ENCODE data around the gene USP40. TPM values are rescaled to one million over a fixed set of nuclear protein-coding genes. Genes with fewer than 3 reads are reported as not detected.

USP40 gene
- total and polyA plus RNA-seq, 2 experiments from 2014 or later, result 14.0 to 21.7 TPM

GRCh38 chr2:233447506-233448219 lies 118.9 kb downstream of the USP40 start:
- Histone ChIP-seq H3K27me3 (no peaks in the 10 kb centered on the region), H3K36me3 (peaks cover 15% of the 10 kb centered on the region), H3K4me3 (no peak overlapping the region), H3K9me3 (ENCODE audit: low read depth) (no peaks in the 10 kb centered on the region), H3K27ac (no peak overlapping the region), H3K4me1 (ENCODE audit: low read depth) (no peaks in the 10 kb centered on the region)
- DNase-seq (ENCODE audit: low read depth in 1 of 2, low spot score in 1 of 2), result no peak
- no peak for TF ChIP-seq CTCF (IDR thresholded peaks at IDR 0.05; ENCODE audit: low read depth, low read length)

DNA sequence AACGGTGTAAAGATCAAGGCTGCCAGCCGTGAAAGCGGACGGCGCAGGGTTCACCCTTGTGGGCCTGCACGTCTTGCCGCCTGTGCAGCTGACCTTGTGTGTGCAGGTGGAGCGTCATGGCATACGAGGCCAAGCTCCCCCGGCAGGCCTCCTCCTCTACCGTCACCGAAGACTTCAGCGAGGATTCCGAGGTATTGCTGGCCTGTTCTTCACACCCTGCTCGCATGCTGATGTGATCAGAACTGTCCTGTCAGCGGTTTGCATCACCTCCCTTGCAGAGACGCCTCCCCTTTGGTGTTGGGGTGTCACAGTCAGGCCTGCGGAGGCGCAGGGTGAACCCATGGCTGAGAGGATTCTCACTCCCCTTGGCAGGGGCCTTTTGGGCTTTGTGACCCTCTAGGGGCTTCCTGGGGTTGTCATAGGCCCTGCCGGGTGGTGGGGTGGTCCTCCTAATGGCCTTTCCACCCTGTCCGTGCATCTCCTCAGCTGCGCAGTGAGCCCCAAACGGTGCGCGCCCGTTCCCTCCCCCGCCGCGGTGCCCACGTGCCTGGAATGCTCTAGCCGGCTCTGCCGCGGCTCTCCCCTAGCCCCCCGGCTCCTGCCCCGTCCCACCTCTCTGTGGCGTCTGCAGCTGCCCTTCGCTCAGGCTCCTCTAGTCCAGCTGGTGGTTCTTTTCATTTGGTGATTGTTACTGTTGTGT lies 119.8 kb downstream of the USP40 start:
- Histone ChIP-seq H3K27ac (no peak overlapping the region), H3K36me3 (peaks cover 12% of the 10 kb centered on the region), H3K4me3 (no peak overlapping the region)

GRCh38 chr2:233446121-233446520 lies 120.5 kb downstream of the USP40 start:
- Histone ChIP-seq H3K4me3 (no peak overlapping the region), H3K9me3 (ENCODE audit: low read depth) (no peaks in the 10 kb centered on the region), H3K27me3 (no peaks in the 10 kb centered on the region), H3K4me1 (ENCODE audit: low read depth) (no peaks in the 10 kb centered on the region), H3K36me3 (peaks cover 12% of the 10 kb centered on the region), H3K27ac (no peak overlapping the region)
- no peak for TF ChIP-seq CTCF (IDR thresholded peaks at IDR 0.05; ENCODE audit: low read depth, low read length)
- DNase-seq (ENCODE audit: low read depth in 1 of 2, low spot score in 1 of 2), result no peak

More for the DNA sequence above, 119.8 kb downstream of the USP40 start:
- H3K4me1 ChIP-seq (ENCODE audit: low read depth), result no peaks in the 10 kb centered on the region
- no peaks in the 10 kb centered on the region for H3K27me3 ChIP-seq
- DNase-seq (ENCODE audit: low read depth in 1 of 2, low spot score in 1 of 2), result no peak
- no peak for TF ChIP-seq CTCF (IDR thresholded peaks at IDR 0.05; ENCODE audit: low read depth, low read length)
- no peaks in the 10 kb centered on the region for H3K9me3 ChIP-seq (ENCODE audit: low read depth)

DNA sequence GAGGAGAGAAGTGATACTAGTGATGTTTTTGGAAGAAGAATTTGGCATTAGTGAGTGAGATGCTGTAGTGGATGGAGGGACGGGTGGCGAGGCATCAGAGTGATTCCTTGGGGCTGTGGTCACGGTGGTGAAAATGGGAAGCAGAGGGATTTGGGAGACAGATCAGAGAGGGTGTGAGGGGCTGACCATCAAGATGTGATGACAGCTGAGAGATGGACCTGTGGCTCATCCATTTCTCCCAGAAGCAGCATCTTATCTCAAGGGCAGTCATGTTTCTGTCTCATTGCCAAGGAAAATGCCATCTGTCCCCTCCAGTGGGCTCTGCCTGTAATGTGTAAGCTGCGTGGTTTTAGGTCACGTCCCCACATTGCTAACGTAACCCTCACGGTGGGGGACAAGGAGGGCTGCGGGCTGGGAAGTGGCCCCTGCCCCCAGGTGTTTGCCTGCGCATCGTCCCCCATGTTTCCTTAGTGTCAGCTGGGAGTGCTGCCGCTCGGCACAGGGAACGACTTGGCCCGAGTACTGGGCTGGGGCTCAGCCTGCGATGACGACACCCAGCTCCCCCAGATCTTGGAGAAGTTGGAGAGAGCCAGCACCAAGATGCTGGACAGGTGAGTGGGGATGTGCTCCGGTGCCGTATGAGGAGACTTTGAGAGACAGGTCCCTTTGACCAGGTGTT lies 121.3 kb downstream of the USP40 start:
- peaks cover 8% of the 10 kb centered on the region for H3K36me3 ChIP-seq
- H3K27me3 ChIP-seq, result no peaks in the 10 kb centered on the region
- no peaks in the 10 kb centered on the region for H3K9me3 ChIP-seq (ENCODE audit: low read depth)
- H3K4me3 ChIP-seq, result no peak overlapping the region
- TF ChIP-seq CTCF (IDR thresholded peaks at IDR 0.05; ENCODE audit: low read depth, low read length), result no peak
- H3K4me1 ChIP-seq (ENCODE audit: low read depth), result no peaks in the 10 kb centered on the region
- no peak for DNase-seq (ENCODE audit: low read depth in 1 of 2, low spot score in 1 of 2)
- H3K27ac ChIP-seq, result no peak overlapping the region

- no peaks in the 10 kb centered on the region for H3K27me3 ChIP-seq
- H3K4me1 ChIP-seq (ENCODE audit: low read depth), result no peaks in the 10 kb centered on the region
- peaks cover 8% of the 10 kb centered on the region for H3K36me3 ChIP-seq
- H3K9me3 ChIP-seq (ENCODE audit: low read depth), result no peaks in the 10 kb centered on the region
- H3K4me3 ChIP-seq, result no peak overlapping the region
- TF ChIP-seq CTCF (IDR thresholded peaks at IDR 0.05; ENCODE audit: low read depth, low read length), result no peak
- H3K27ac ChIP-seq, result no peak overlapping the region
- no peak for DNase-seq (ENCODE audit: low read depth in 1 of 2, low spot score in 1 of 2)
Measured at GRCh38 chr2:233444501-233444900, 122.1 kb downstream of the USP40 start.

Data from cardiac muscle cell (in vitro differentiated cells and primary cell).